Mesenteric fat pad (tissue), 1 donor: ENCODE data around the gene ABCA3. TPM values are rescaled to one million over a fixed set of nuclear protein-coding genes. Genes with fewer than 3 reads are reported as not detected.

Experiments used
- microRNA-seq: library from miRNA; unstranded; fragments of <30 nt; microRNA quantifications from one replicate; pipeline ENCODE4 v1.2.0, GENCODE V29; 2020; ENCODE audit warnings: borderline number of aligned reads
- total RNA-seq: library from RNA; stranded (reverse); fragmentation: NEBNext Ultra II Directional; extraction: Animal tissue kit (Norgen Biotek cat#: 25700); gene quantifications from one replicate; pipeline ENCODE4 v1.2.1, GENCODE V29; 2021
- donor health status: DM: yes; HTN: yes; CAD: no.

The ABCA3 gene
- total RNA-seq, 1 donor from 2014 or later, result 19.5 TPM

Small RNAs within 50 kb of the gene (microRNA-seq; reads per million reads assigned to microRNA genes)
- gene MIR3677, result not detected
- gene MIR4717, result not detected

Other genes with a start within 250 kb of the ABCA3 start
- 99.4 TPM for gene PKD1, start 204.8 kb downstream of the ABCA3 start, total RNA-seq
- gene RAB26, start 192.1 kb downstream of the ABCA3 start, total RNA-seq, result not detected
- 63.5 TPM for gene TRAF7, start 184.9 kb downstream of the ABCA3 start, total RNA-seq
- 0.06 TPM for gene CASKIN1, start 144.1 kb downstream of the ABCA3 start, total RNA-seq
- 21.9 TPM for gene MLST8, start 135.3 kb downstream of the ABCA3 start, total RNA-seq
- 2.9 TPM for gene BRICD5, start 129.9 kb downstream of the ABCA3 start, total RNA-seq
- gene PGP, start 125.9 kb downstream of the ABCA3 start, total RNA-seq, result 11.8 TPM
- 15.1 TPM for gene E4F1, start 117.1 kb downstream of the ABCA3 start, total RNA-seq
- 0.39 TPM for gene DNASE1L2, start 104.3 kb downstream of the ABCA3 start, total RNA-seq
- gene ECI1, start 89.1 kb downstream of the ABCA3 start, total RNA-seq, result 44.4 TPM
- gene RNPS1, start 72.6 kb downstream of the ABCA3 start, total RNA-seq, result 123 TPM
- gene CCNF, start 88.7 kb upstream of the ABCA3 start, total RNA-seq, result 3.9 TPM
- not detected for gene TEDC2, start 119.4 kb upstream of the ABCA3 start, total RNA-seq
- not detected for gene NTN3, start 130.6 kb upstream of the ABCA3 start, total RNA-seq
- gene TBC1D24, start 134.4 kb upstream of the ABCA3 start, total RNA-seq, result 24.9 TPM
- 203 TPM for gene ATP6V0C, start 173.2 kb upstream of the ABCA3 start, total RNA-seq
- gene AMDHD2, start 179.6 kb upstream of the ABCA3 start, total RNA-seq, result 45.3 TPM
- not detected for gene CEMP1, start 190.7 kb upstream of the ABCA3 start, total RNA-seq
- 43.0 TPM for gene PDPK1, start 197.3 kb upstream of the ABCA3 start, total RNA-seq